Mucosa of descending colon (tissue), 3 donors: ENCODE results near the gene ZNF48. TPM values are rescaled to one million over a fixed set of nuclear protein-coding genes. Genes with fewer than 3 reads are reported as not detected.
A peak's percentile ranks its signal among the peaks of the same experiment; 100 is the strongest.

Experiments used
- ATAC-seq: fragments of 200-7000 bp; cut with Tn5 transposase; one replicate; pipeline ENCODE4 v1.9.1; 2020; ENCODE audit warnings: mild to moderate bottlenecking, moderate library complexity
- DNase-seq, 3 donors: peaks; one replicate each; pipeline ENCODE4 v3.0.0-alpha.2; 2020
- H3K36me3 ChIP-seq: fragments of 200-600 bp; one replicate; pipeline ENCODE4 v1.8.0; 2021; ENCODE audit warnings: low read depth, mild to moderate bottlenecking
- H3K4me1 ChIP-seq: fragments of 200-600 bp; one replicate; pipeline ENCODE4 v1.8.0; 2021; ENCODE audit warnings: low read depth, mild to moderate bottlenecking
- H3K4me3 ChIP-seq: fragments of 200-600 bp; one replicate; pipeline ENCODE4 v1.8.0; 2021; ENCODE audit warnings: mild to moderate bottlenecking
- H3K9me3 ChIP-seq: fragments of 200-600 bp; one replicate; pipeline ENCODE4 v1.8.0; 2021; ENCODE audit warnings: mild to moderate bottlenecking
- CTCF ChIP-seq: fragments of 200-600 bp; IDR thresholded peaks from one replicate; pipeline ENCODE4 v1.8.0; 2022; ENCODE audit warnings: antibody characterized with exemption, mild to moderate bottlenecking
- intact Hi-C, 2 donors: fragments of 100-400 bp; cut with DNase I in 1 of 2; cut with micrococcal nuclease in 1 of 2; formaldehyde crosslinking; loops; one replicate each; pipeline versions ENCODE4 v1.11.0 to v1.11.1; 2022; cut with DNase I, micrococcal nuclease
- total RNA-seq, 3 donors: library from RNA; stranded (reverse); fragmentation: NEBNext Ultra II Directional in 2 of 3; extraction: Animal tissue kit (Norgen Biotek cat#: 25700) in 2 of 3; gene quantifications; one replicate each; pipeline versions ENCODE4 v1.2.1 to v1.2.4, GENCODE V29; 2021 to 2023
- donor health status: DM: no; HTN: no; CAD: no; lungs with moderate emphysema.
- donor health status: DM: no; HTN: no; CAD: no.
- donor health status: DM: no; HTN: yes; CAD: no.

ZNF48 gene
- total RNA-seq, 3 donors from 2014 or later = 6.5 to 13.7 (median 6.6) TPM

- H3K4me1 ChIP-seq = peaks cover 16% of the 10 kb centered on the region
- peak; percentile 28 for ATAC-seq
- peak overlapping the region; percentile 86 for H3K4me3 ChIP-seq
- intact Hi-C loops = no loop called here
- no peaks in the 10 kb centered on the region for H3K9me3 ChIP-seq
- H3K36me3 ChIP-seq = peaks cover 6% of the 10 kb centered on the region
- DNase-seq = peak; percentile 49 to 59 (median 50)
- TF ChIP-seq CTCF = no peak
These were observed 40.6 kb upstream of the ZNF48 start for GRCh38 chr16:30354423-30355143.

- peak; percentile 91 for ATAC-seq
- DNase-seq = peak; percentile 94 to 98 (median 97)
- Histone ChIP-seq H3K4me3 (peak within 1 kb of the TSS; percentile 86), H3K9me3 (no peaks in the 10 kb centered on the region), H3K36me3 (peaks cover 6% of the 10 kb centered on the region), H3K4me1 (peaks cover 16% of the 10 kb centered on the region)
- TF ChIP-seq CTCF = no peak
- intact Hi-C loops = no loop called here
These were observed 39.9 kb upstream of the ZNF48 start, which contains the start of gene CD2BP2 for GRCh38 chr16:30355144-30355953. CD2BP2 (minus strand) TSS chr16:30355308; CDS start chr16:30354681, 627 bp downstream.

GRCh38 chr16:30355954-30356308 lies 39.3 kb upstream of the ZNF48 start:
- no peak for TF ChIP-seq CTCF
- no peak overlapping the region for H3K4me3 ChIP-seq
- ATAC-seq (no peak), DNase-seq (no peak)
- H3K4me1 ChIP-seq = peaks cover 16% of the 10 kb centered on the region
- H3K9me3 ChIP-seq = no peaks in the 10 kb centered on the region
- H3K36me3 ChIP-seq = peaks cover 6% of the 10 kb centered on the region
- intact Hi-C loops = no loop called here

GRCh38 chr16:30356401-30357084 lies 38.7 kb upstream of the ZNF48 start:
- Histone ChIP-seq H3K36me3 (peaks cover 6% of the 10 kb centered on the region), H3K4me1 (peaks cover 16% of the 10 kb centered on the region), H3K9me3 (no peaks in the 10 kb centered on the region), H3K4me3 (no peak overlapping the region)
- ATAC-seq (no peak), DNase-seq (peak; percentile 43 to 73 (median 59))
- intact Hi-C loops = no loop called here
- TF ChIP-seq CTCF = no peak

GRCh38 chr16:30357085-30357714 lies 38.0 kb upstream of the ZNF48 start:
- no peak for TF ChIP-seq CTCF
- Histone ChIP-seq H3K4me1 (peaks cover 16% of the 10 kb centered on the region), H3K9me3 (no peaks in the 10 kb centered on the region), H3K36me3 (peaks cover 3% of the 10 kb centered on the region), H3K4me3 (no peak overlapping the region)
- peak in 2 of 3 donors; percentile 26 for DNase-seq
- intact Hi-C loops = no loop called here
- no peak for ATAC-seq
